H9 (cell line): ENCODE measurements around the gene XXYLT1. TPM values are rescaled to one million over a fixed set of nuclear protein-coding genes. Genes with fewer than 3 reads are reported as not detected.

Experiments
- DNase-seq: peaks from one replicate; pipeline ENCODE4 v3.0.0-alpha.2; 2017
- H2AFZ ChIP-seq: one replicate; pipeline ENCODE4 v1.6.1; 2013; ENCODE audit warnings: mild to moderate bottlenecking, low read length, control low read depth, moderate library complexity
- H2AK5ac ChIP-seq: 2 replicates; pipeline ENCODE4 v1.6.1; 2013; ENCODE audit warnings: low read length, control low read depth, mixed read lengths; ENCODE audit not compliant: insufficient read length
- H2BK120ac ChIP-seq: one replicate; pipeline ENCODE4 v1.6.1; 2013; ENCODE audit warnings: low read depth, mild to moderate bottlenecking, low read length, control low read depth, inconsistent platforms; ENCODE audit not compliant: poor library complexity, severe bottlenecking
- H2BK12ac ChIP-seq: 2 replicates; pipeline ENCODE4 v1.6.1; 2013; ENCODE audit warnings: low read length, control low read depth, mixed read lengths, low read depth; ENCODE audit not compliant: insufficient read length
- H2BK15ac ChIP-seq: 2 replicates; pipeline ENCODE4 v1.6.1; 2013; ENCODE audit warnings: low read depth, low read length, control low read depth
- H2BK20ac ChIP-seq: one replicate; pipeline ENCODE4 v1.6.1; 2013; ENCODE audit warnings: low read depth, mild to moderate bottlenecking, low read length, control low read depth, inconsistent platforms; ENCODE audit not compliant: poor library complexity, severe bottlenecking
- H2BK5ac ChIP-seq: 2 replicates; pipeline ENCODE4 v1.6.1; 2013; ENCODE audit warnings: low read length, control low read depth, mixed read lengths; ENCODE audit not compliant: insufficient read length
- H3K14ac ChIP-seq: 2 replicates; pipeline ENCODE4 v1.6.1; 2013; ENCODE audit warnings: low read length, control low read depth; ENCODE audit not compliant: insufficient read depth
- H3K18ac ChIP-seq: 2 replicates; pipeline ENCODE4 v1.6.1; 2013; ENCODE audit warnings: low read depth, mild to moderate bottlenecking, mixed read lengths, low read length, control low read depth; ENCODE audit not compliant: insufficient read length
- H3K23ac ChIP-seq: 2 replicates; pipeline ENCODE4 v1.6.1; 2013; ENCODE audit warnings: low read length, control low read depth, mixed read lengths, low read depth; ENCODE audit not compliant: insufficient read length
- H3K23me2 ChIP-seq: 2 replicates; pipeline ENCODE4 v1.6.1; 2013; ENCODE audit warnings: low read depth, mild to moderate bottlenecking, mixed read lengths, low read length, control low read depth; ENCODE audit not compliant: insufficient read length, poor library complexity, severe bottlenecking
- H3K27ac ChIP-seq: 2 replicates; pipeline ENCODE4 v1.5.1; 2013; ENCODE audit warnings: low read length, control low read depth, mixed read lengths, low read depth; ENCODE audit not compliant: insufficient read length
- H3K27me3 ChIP-seq: 2 replicates; pipeline ENCODE4 v1.6.1; 2013; ENCODE audit warnings: low read length, control low read depth, inconsistent platforms; ENCODE audit not compliant: insufficient read depth
- H3K4ac ChIP-seq: 2 replicates; pipeline ENCODE4 v1.6.1; 2013; ENCODE audit warnings: low read depth, mild to moderate bottlenecking, control low read depth, inconsistent platforms, low read length, moderate library complexity
- H3K4me1 ChIP-seq: 2 replicates; pipeline ENCODE4 v1.6.1; 2013; ENCODE audit warnings: low read length, control low read depth, inconsistent platforms; ENCODE audit not compliant: insufficient read depth
- H3K4me2 ChIP-seq: 2 replicates; pipeline ENCODE4 v1.6.1; 2013; ENCODE audit warnings: low read length, control low read depth, mixed read lengths; ENCODE audit not compliant: insufficient read length, insufficient read depth
- H3K56ac ChIP-seq: 2 replicates; pipeline ENCODE4 v1.6.1; 2013; ENCODE audit warnings: low read depth, mild to moderate bottlenecking, mixed read lengths, low read length, control low read depth; ENCODE audit not compliant: insufficient read length
- H3K79me1 ChIP-seq: 2 replicates; pipeline ENCODE4 v1.6.1; 2013; ENCODE audit warnings: low read depth, mild to moderate bottlenecking, moderate library complexity, low read length, control low read depth, inconsistent platforms; ENCODE audit not compliant: insufficient read depth, poor library complexity, severe bottlenecking
- H3K79me2 ChIP-seq: 2 replicates; pipeline ENCODE4 v1.6.1; 2013; ENCODE audit warnings: low read length, control low read depth, inconsistent platforms; ENCODE audit not compliant: insufficient read depth
- H3K9ac ChIP-seq: 2 replicates; pipeline ENCODE4 v1.6.1; 2013; ENCODE audit warnings: low read length, control low read depth, mixed read lengths; ENCODE audit not compliant: insufficient read length; ENCODE audit errors: extremely low read depth
- H3K9me3 ChIP-seq: one replicate; pipeline ENCODE4 v1.6.1; 2013; ENCODE audit warnings: low read depth, low read length, inconsistent platforms; ENCODE audit not compliant: control insufficient read depth
- H3T11ph ChIP-seq: one replicate; pipeline ENCODE4 v1.6.1; 2013; ENCODE audit warnings: mild to moderate bottlenecking, low read length, control low read depth, inconsistent platforms
- H4K20me1 ChIP-seq: one replicate; pipeline ENCODE4 v1.6.1; 2013; ENCODE audit not compliant: control insufficient read depth, insufficient read length, insufficient read depth
- H4K5ac ChIP-seq: 2 replicates; pipeline ENCODE4 v1.6.1; 2013; ENCODE audit warnings: low read depth, mild to moderate bottlenecking, mixed read lengths, low read length, control low read depth; ENCODE audit not compliant: insufficient read length
- H4K8ac ChIP-seq: replicated peaks from 2 replicates; pipeline ENCODE4 v1.6.1; 2013; ENCODE audit warnings: low read length, control low read depth, mixed read lengths, low read depth; ENCODE audit not compliant: insufficient read length
- H4K91ac ChIP-seq: 2 replicates; pipeline ENCODE4 v1.6.1; 2013; ENCODE audit warnings: low read depth, mild to moderate bottlenecking, moderate library complexity, mixed read lengths, low read length, control low read depth; ENCODE audit not compliant: insufficient read length
- H3K27ac Mint-ChIP-seq, 3 experiments: 2 replicates in 2 of 3; 3 replicates in 1 of 3; pipeline ENCODE4 v1.8.0; 2020 to 2021; ENCODE audit warnings: mixed read lengths in 3 of 3, mild to moderate bottlenecking in 1 of 3, moderate library complexity in 1 of 3
- H3K27me3 Mint-ChIP-seq: 2 replicates; pipeline ENCODE4 v1.8.0; 2021; ENCODE audit warnings: low read depth, mild to moderate bottlenecking, moderate library complexity, mixed read lengths
- H3K36me3 Mint-ChIP-seq, 3 experiments: 2 replicates in 2 of 3; 3 replicates in 1 of 3; pipeline ENCODE4 v1.8.0; 2020 to 2021; ENCODE audit warnings: low read depth in 3 of 3, mixed read lengths in 3 of 3; ENCODE audit not compliant: insufficient read depth in 1 of 3
- H3K4me1 Mint-ChIP-seq, 2 experiments: 2 replicates each; pipeline ENCODE4 v1.8.0; 2020; ENCODE audit warnings: mixed read lengths in 2 of 2
- H3K4me3 Mint-ChIP-seq, 2 experiments: 2 replicates in 1 of 2; 3 replicates in 1 of 2; pipeline ENCODE4 v1.8.0; 2020 to 2021; ENCODE audit warnings: mild to moderate bottlenecking in 2 of 2, mixed read lengths in 2 of 2, moderate library complexity in 1 of 2
- H3K9me3 Mint-ChIP-seq, 2 experiments: 2 replicates in 1 of 2; 3 replicates in 1 of 2; pipeline ENCODE4 v1.8.0; 2020; ENCODE audit warnings: mild to moderate bottlenecking in 2 of 2, mixed read lengths in 2 of 2, moderate library complexity in 1 of 2
- WGBS: extraction: QIAGEN DNeasy Blood & Tissue Kit; methylation state at CpG from one replicate; pipeline ENCODE4 v1.1.7; 2013; ENCODE audit warnings: missing lambda C conversion rate, low lambda C conversion rate, mixed read lengths; ENCODE audit not compliant: insufficient read length; ENCODE audit errors: extremely low coverage; 5-methylcytosine and 5-hydroxymethylcytosine counted together
- total RNA-seq: library from RNA; stranded (reverse); gene quantifications from 2 replicates; pipeline ENCODE4 v1.2.1, GENCODE V29; 2021
- TF ChIP-seq, protein P1 (sequence below): fragments of 200-600 bp; sonication (generic); conservative IDR thresholded peaks from 3 replicates; pipeline ENCODE4 v1.8.0; 2021; ENCODE audit warnings: antibody characterized with exemption, mild to moderate bottlenecking

The XXYLT1 gene
- total RNA-seq, 1 experiment from 2014 or later: 22.7 TPM

- Histone ChIP-seq H3K27me3 (no peaks in the 10 kb centered on the region), H3K4ac (no peak overlapping the region), H3K4me1 (no peaks in the 10 kb centered on the region; the same call in 1 of the 2 replicates), H3K4me2 (no peak overlapping the region), H3K27ac (no peak overlapping the region), H2BK120ac (no peak overlapping the region), H2BK5ac (no peak overlapping the region), H3K9ac (no peak overlapping the region), H2BK12ac (no peak overlapping the region), H3K9me3 (no peaks in the 10 kb centered on the region), H4K91ac (no peak overlapping the region), H2BK15ac (no peak overlapping the region), H2AK5ac (no peak overlapping the region), H4K5ac (no peak overlapping the region), H3K18ac (no peak overlapping the region), H3K23me2 (peaks cover 3% of the 10 kb centered on the region), H3K23ac (no peak overlapping the region), H4K8ac (no peak overlapping the region), H3K56ac (no peak overlapping the region), H3K79me2 (no peaks in the 10 kb centered on the region), H4K20me1 (no peaks in the 10 kb centered on the region), H3K14ac (no peak overlapping the region), H3T11ph (no peak overlapping the region), H3K79me1 (no peaks in the 10 kb centered on the region), H2BK20ac (no peak overlapping the region), H2AFZ (no peak overlapping the region)
- TF ChIP-seq, protein P1, sequence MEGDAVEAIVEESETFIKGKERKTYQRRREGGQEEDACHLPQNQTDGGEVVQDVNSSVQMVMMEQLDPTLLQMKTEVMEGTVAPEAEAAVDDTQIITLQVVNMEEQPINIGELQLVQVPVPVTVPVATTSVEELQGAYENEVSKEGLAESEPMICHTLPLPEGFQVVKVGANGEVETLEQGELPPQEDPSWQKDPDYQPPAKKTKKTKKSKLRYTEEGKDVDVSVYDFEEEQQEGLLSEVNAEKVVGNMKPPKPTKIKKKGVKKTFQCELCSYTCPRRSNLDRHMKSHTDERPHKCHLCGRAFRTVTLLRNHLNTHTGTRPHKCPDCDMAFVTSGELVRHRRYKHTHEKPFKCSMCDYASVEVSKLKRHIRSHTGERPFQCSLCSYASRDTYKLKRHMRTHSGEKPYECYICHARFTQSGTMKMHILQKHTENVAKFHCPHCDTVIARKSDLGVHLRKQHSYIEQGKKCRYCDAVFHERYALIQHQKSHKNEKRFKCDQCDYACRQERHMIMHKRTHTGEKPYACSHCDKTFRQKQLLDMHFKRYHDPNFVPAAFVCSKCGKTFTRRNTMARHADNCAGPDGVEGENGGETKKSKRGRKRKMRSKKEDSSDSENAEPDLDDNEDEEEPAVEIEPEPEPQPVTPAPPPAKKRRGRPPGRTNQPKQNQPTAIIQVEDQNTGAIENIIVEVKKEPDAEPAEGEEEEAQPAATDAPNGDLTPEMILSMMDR: no peak
- peaks cover 16 to 19% of the 10 kb centered on the region in 2 experiments for H3K4me1 Mint-ChIP-seq
- peaks cover 1% of the 10 kb centered on the region for H3K27me3 Mint-ChIP-seq
- WGBS: no CpG with 5 or more reads among the region's 32 CpGs
- no peak for DNase-seq
- no peak overlapping the region; a peak in 1 of 7 replicates for H3K27ac Mint-ChIP-seq
- peaks cover 0 to 4% (median 0%) of the 10 kb centered on the region in 3 experiments; a peak in 4 of 7 replicates for H3K36me3 Mint-ChIP-seq
- H3K4me3 Mint-ChIP-seq: no peak overlapping the region
- H3K9me3 Mint-ChIP-seq: no peaks in the 10 kb centered on the region
Observed at GRCh38 chr3:195102609-195103467, 168.1 kb downstream of the XXYLT1 start.
